Astrocyte (in vitro differentiated cells and primary cell): Measurements from ENCODE around the gene RAB11FIP3. TPM values are rescaled to one million over a fixed set of nuclear protein-coding genes. Genes with fewer than 3 reads are reported as not detected.
A peak's percentile ranks its signal among the peaks of the same experiment; 100 is the strongest.

Experiments
- DNase-seq: peaks from one replicate; pipeline ENCODE4 v3.0.0-alpha.2; 2010; ENCODE audit warnings: low read depth
- FAIRE-seq: peaks from 2 replicates; lab custom pipeline; 2011; peaks lifted over from hg19 to GRCh38; lab: Jason Lieb, UNC
- H2AFZ ChIP-seq: 2 replicates; pipeline ENCODE4 v1.6.0; 2012; ENCODE audit warnings: low read depth, low read length, inconsistent platforms
- H3K27ac ChIP-seq: 2 replicates; pipeline ENCODE4 v1.5.1; 2011; ENCODE audit warnings: low read depth, low read length, inconsistent platforms
- H3K27me3 ChIP-seq: 2 replicates; pipeline ENCODE4 v1.6.0; 2011; ENCODE audit warnings: low read length, inconsistent platforms; ENCODE audit not compliant: insufficient read depth
- H3K36me3 ChIP-seq: 2 replicates; pipeline ENCODE4 v1.5.1; 2011; ENCODE audit warnings: low read length, inconsistent platforms; ENCODE audit not compliant: insufficient read depth
- H3K4me1 ChIP-seq: 2 replicates; pipeline ENCODE4 v1.5.1; 2011; ENCODE audit warnings: low read length, inconsistent platforms; ENCODE audit not compliant: insufficient read depth
- H3K4me2 ChIP-seq: 2 replicates; pipeline ENCODE4 v1.6.0; 2012; ENCODE audit warnings: low read length, inconsistent platforms
- H3K4me3 ChIP-seq: 2 replicates; pipeline ENCODE4 v1.5.1; 2011; ENCODE audit warnings: low read depth, mild to moderate bottlenecking, low read length, inconsistent platforms; ENCODE audit not compliant: insufficient read depth
- H3K79me2 ChIP-seq: 2 replicates; pipeline ENCODE4 v1.6.0; 2012; ENCODE audit warnings: mild to moderate bottlenecking, low read length, inconsistent platforms; ENCODE audit not compliant: insufficient read depth
- H3K9ac ChIP-seq: 2 replicates; pipeline ENCODE4 v1.6.0; 2012; ENCODE audit warnings: mild to moderate bottlenecking, low read length, inconsistent platforms
- H3K9me3 ChIP-seq: 2 replicates; pipeline ENCODE4 v1.5.1; 2012; ENCODE audit warnings: low read depth, mild to moderate bottlenecking, low read length, inconsistent platforms; ENCODE audit not compliant: insufficient read depth
- H4K20me1 ChIP-seq: 2 replicates; pipeline ENCODE4 v1.6.0; 2012; ENCODE audit warnings: low read length, inconsistent platforms; ENCODE audit not compliant: insufficient read depth
- H3K27ac Mint-ChIP-seq: one replicate; pipeline ENCODE4 v1.8.0; 2021; ENCODE audit warnings: mild to moderate bottlenecking, mixed read lengths; ENCODE audit not compliant: unreplicated experiment
- H3K27me3 Mint-ChIP-seq: one replicate; pipeline ENCODE4 v1.8.0; 2021; ENCODE audit warnings: low read depth, mixed read lengths; ENCODE audit not compliant: unreplicated experiment
- H3K36me3 Mint-ChIP-seq: one replicate; pipeline ENCODE4 v1.8.0; 2021; ENCODE audit warnings: low read depth, mixed read lengths; ENCODE audit not compliant: unreplicated experiment
- H3K4me1 Mint-ChIP-seq: one replicate; pipeline ENCODE4 v1.8.0; 2021; ENCODE audit warnings: low read depth, mixed read lengths; ENCODE audit not compliant: unreplicated experiment
- H3K4me3 Mint-ChIP-seq: one replicate; pipeline ENCODE4 v1.8.0; 2021; ENCODE audit warnings: mild to moderate bottlenecking, moderate library complexity, mixed read lengths; ENCODE audit not compliant: unreplicated experiment
- H3K9me3 Mint-ChIP-seq: one replicate; pipeline ENCODE4 v1.8.0; 2021; ENCODE audit warnings: mild to moderate bottlenecking, mixed read lengths; ENCODE audit not compliant: unreplicated experiment
- EZH2 ChIP-seq: IDR thresholded peaks from 2 replicates; pipeline ENCODE4 v1.6.1; 2012; ENCODE audit warnings: mild to moderate bottlenecking, low read length, inconsistent platforms; ENCODE audit not compliant: insufficient read depth
- total RNA-seq: library from RNA; stranded (reverse); gene quantifications from 2 replicates; pipeline ENCODE4 v1.2.1, GENCODE V29; 2021
- TF ChIP-seq, protein P1 (sequence below): IDR thresholded peaks from 2 replicates; pipeline ENCODE4 v1.5.1; 2011; ENCODE audit warnings: low read depth, mild to moderate bottlenecking, inconsistent platforms, low read length, moderate library complexity; ENCODE audit not compliant: insufficient read depth

RAB11FIP3 gene
- total RNA-seq, 1 donor from 2014 or later = 21.2 TPM

DNA sequence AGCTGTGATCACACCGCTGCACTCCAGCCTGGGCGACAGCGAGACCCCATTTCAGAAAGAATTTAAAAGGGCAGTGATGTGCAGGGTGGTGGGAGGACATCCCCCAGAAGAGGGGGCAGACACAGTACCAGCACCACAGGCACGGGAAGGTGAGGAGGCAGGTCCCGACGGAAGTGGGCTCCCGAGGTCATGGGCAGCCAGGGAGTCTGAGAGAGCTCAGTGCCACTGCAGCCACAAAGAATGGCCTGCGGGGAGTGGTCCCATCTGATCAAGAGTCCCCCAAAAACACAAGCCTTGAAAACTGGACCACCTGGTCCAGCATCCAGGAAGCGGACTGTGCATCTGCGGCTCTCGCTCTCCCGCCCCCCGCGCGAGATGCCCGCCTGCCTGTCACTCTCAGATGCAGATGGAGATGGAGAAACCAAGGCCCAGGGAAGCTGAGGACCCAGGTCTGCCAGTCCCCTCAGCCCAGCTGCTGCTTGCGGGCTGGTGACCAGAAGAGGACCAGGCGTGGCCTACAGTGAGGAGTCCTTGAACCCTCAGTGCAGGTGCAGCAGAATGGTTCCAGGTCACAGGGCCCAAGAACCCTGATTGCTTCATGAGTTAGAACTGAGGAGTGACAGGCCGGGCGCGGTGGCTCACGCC lies 97.8 kb downstream of the RAB11FIP3 start:
- no peak overlapping the region for H3K27ac ChIP-seq
- no peaks in the 10 kb centered on the region for H3K27me3 Mint-ChIP-seq

DNA sequence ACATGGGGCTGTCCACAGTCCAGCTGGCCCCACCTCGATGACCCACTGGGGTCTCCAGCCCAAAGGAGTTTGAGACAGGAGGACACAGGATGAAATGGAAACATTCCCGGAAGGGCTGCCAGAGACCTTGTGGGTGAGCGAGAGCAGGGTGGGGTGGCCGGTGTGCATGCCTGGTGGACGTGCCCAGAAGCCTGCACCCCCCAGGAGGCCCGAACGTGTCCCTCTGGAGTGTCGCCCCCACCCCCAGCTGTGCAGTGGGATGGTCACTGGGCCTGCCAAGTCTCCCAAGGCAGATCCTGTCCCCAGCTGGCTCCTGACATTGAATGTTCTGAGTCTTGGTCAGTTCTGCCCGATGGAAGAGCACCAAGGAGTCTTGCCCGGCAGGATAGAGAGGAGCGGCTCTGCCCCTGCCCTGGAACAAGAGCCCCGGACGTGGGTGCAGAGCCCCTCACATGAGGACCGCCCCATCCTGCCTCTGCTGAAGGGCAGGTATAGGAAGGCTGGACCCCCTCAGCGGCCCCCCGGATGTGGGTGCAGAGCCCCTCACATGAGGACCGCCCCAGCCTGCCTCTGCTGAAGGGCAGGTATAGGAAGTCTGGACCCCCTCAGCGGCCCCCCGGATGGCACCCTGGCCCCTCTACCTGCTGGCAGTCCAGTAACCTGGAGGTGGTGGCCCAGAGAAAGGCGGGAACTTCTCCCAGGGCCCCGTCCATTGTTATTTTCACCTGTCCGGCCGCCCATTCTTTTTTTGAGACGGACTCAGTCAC lies 99.0 kb downstream of the RAB11FIP3 start:
- Mint-ChIP-seq H3K36me3 (peaks cover 4% of the 10 kb centered on the region), H3K9me3 (no peaks in the 10 kb centered on the region), H3K4me3 (no peak overlapping the region), H3K27ac (peak overlapping the region; percentile 53), H3K4me1 (peaks cover 12% of the 10 kb centered on the region), H3K27me3 (no peaks in the 10 kb centered on the region)
- Histone ChIP-seq H3K27me3 (no peaks in the 10 kb centered on the region), H3K9ac (peak overlapping the region; percentile 95), H3K79me2 (peaks cover 47% of the 10 kb centered on the region), H2AFZ (no peak overlapping the region), H3K9me3 (no peaks in the 10 kb centered on the region), H3K4me2 (peak overlapping the region; percentile 89), H4K20me1 (peaks cover 42% of the 10 kb centered on the region), H3K4me1 (peaks cover 31% of the 10 kb centered on the region), H3K4me3 (no peak overlapping the region), H3K27ac (peak overlapping the region; percentile 65), H3K36me3 (peaks cover 3% of the 10 kb centered on the region)
- FAIRE-seq = no peak
- TF ChIP-seq, protein P1, sequence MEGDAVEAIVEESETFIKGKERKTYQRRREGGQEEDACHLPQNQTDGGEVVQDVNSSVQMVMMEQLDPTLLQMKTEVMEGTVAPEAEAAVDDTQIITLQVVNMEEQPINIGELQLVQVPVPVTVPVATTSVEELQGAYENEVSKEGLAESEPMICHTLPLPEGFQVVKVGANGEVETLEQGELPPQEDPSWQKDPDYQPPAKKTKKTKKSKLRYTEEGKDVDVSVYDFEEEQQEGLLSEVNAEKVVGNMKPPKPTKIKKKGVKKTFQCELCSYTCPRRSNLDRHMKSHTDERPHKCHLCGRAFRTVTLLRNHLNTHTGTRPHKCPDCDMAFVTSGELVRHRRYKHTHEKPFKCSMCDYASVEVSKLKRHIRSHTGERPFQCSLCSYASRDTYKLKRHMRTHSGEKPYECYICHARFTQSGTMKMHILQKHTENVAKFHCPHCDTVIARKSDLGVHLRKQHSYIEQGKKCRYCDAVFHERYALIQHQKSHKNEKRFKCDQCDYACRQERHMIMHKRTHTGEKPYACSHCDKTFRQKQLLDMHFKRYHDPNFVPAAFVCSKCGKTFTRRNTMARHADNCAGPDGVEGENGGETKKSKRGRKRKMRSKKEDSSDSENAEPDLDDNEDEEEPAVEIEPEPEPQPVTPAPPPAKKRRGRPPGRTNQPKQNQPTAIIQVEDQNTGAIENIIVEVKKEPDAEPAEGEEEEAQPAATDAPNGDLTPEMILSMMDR = no peak
- no peak for TF ChIP-seq EZH2
- no peak for DNase-seq

More for the DNA sequence above, 97.8 kb downstream of the RAB11FIP3 start:
- Histone ChIP-seq H3K27me3 (no peaks in the 10 kb centered on the region), H3K4me1 (peaks cover 22% of the 10 kb centered on the region), H3K9me3 (no peaks in the 10 kb centered on the region), H3K79me2 (peaks cover 35% of the 10 kb centered on the region), H3K9ac (no peak overlapping the region), H4K20me1 (peaks cover 30% of the 10 kb centered on the region), H3K4me3 (no peak overlapping the region), H3K36me3 (peaks cover 3% of the 10 kb centered on the region), H3K4me2 (no peak overlapping the region), H2AFZ (no peak overlapping the region)
- FAIRE-seq (no peak), DNase-seq (no peak)
- Mint-ChIP-seq H3K9me3 (no peaks in the 10 kb centered on the region), H3K4me3 (no peak overlapping the region), H3K4me1 (peaks cover 12% of the 10 kb centered on the region), H3K36me3 (peaks cover 5% of the 10 kb centered on the region), H3K27ac (no peak overlapping the region)
- no peak for TF ChIP-seq EZH2
- TF ChIP-seq, protein P1 = no peak
